Measurements from ENCODE around the gene GMCL2.

The GMCL2 gene

GRCh38 chr5:178160176-178160575 lies 27.0 kb downstream of the GMCL2 start:
- no peak overlapping the region for H3K4me3 ChIP-seq (ENCODE audit: low read depth, low read length)
- TF ChIP-seq MAX (IDR thresholded peaks at IDR 0.05; ENCODE audit: low read depth, low read length) (no peak), POLR2A (IDR thresholded peaks at IDR 0.05; ENCODE audit: extremely low read depth, insufficient read length) (no peak), CTCF (IDR thresholded peaks at IDR 0.05; ENCODE audit: low read depth, low read length) (no peak), MYC (IDR thresholded peaks at IDR 0.05; ENCODE audit: low read depth, low read length) (no peak)
- DNase-seq (ENCODE audit: low read depth) = no peak

- DNase-seq (ENCODE audit: low read depth) = peak; percentile 37
- H3K4me3 ChIP-seq (ENCODE audit: low read depth, low read length) = no peak overlapping the region
- TF ChIP-seq MAX (IDR thresholded peaks at IDR 0.05; ENCODE audit: low read depth, low read length) = no peak
- TF ChIP-seq POLR2A (IDR thresholded peaks at IDR 0.05; ENCODE audit: extremely low read depth, insufficient read length) = no peak
- no peak for TF ChIP-seq CTCF (IDR thresholded peaks at IDR 0.05; ENCODE audit: low read depth, low read length)
- TF ChIP-seq MYC (IDR thresholded peaks at IDR 0.05; ENCODE audit: low read depth, low read length) = no peak
Measured at GRCh38 chr5:178155065-178155464, 32.1 kb downstream of the GMCL2 start.

- peak within 1 kb of the TSS; percentile 88 for H3K4me3 ChIP-seq (ENCODE audit: low read depth, low read length)
- TF ChIP-seq POLR2A (IDR thresholded peaks at IDR 0.05; ENCODE audit: extremely low read depth, insufficient read length) (peak; percentile 29), MYC (IDR thresholded peaks at IDR 0.05; ENCODE audit: low read depth, low read length) (peak; percentile 68; the same call in 1 of the 2 replicates), CTCF (IDR thresholded peaks at IDR 0.05; ENCODE audit: low read depth, low read length) (no peak), MAX (IDR thresholded peaks at IDR 0.05; ENCODE audit: low read depth, low read length) (peak; percentile 87)
- peak; percentile 98 for DNase-seq (ENCODE audit: low read depth)
Measured at GRCh38 chr5:178153530-178154340, 33.4 kb downstream of the GMCL2 start, which contains the start of gene NHP2. TSS of gene NHP2 (minus strand) at chr5:178153885. CDS start at chr5:178153817, 68 bp downstream.

- no peak for DNase-seq (ENCODE audit: low read depth)
- no peak for TF ChIP-seq MAX (IDR thresholded peaks at IDR 0.05; ENCODE audit: low read depth, low read length)
- no peak for TF ChIP-seq MYC (IDR thresholded peaks at IDR 0.05; ENCODE audit: low read depth, low read length)
- no peak for TF ChIP-seq CTCF (IDR thresholded peaks at IDR 0.05; ENCODE audit: low read depth, low read length)
- no peak for TF ChIP-seq POLR2A (IDR thresholded peaks at IDR 0.05; ENCODE audit: extremely low read depth, insufficient read length)
- peak overlapping the region; percentile 88 for H3K4me3 ChIP-seq (ENCODE audit: low read depth, low read length)
Measured at GRCh38 chr5:178152491-178153444, 34.4 kb downstream of the GMCL2 start.

- no peak for DNase-seq (ENCODE audit: low read depth)
- TF ChIP-seq MAX (IDR thresholded peaks at IDR 0.05; ENCODE audit: low read depth, low read length) (no peak), POLR2A (IDR thresholded peaks at IDR 0.05; ENCODE audit: extremely low read depth, insufficient read length) (no peak), MYC (IDR thresholded peaks at IDR 0.05; ENCODE audit: low read depth, low read length) (no peak), CTCF (IDR thresholded peaks at IDR 0.05; ENCODE audit: low read depth, low read length) (no peak)
- no peak overlapping the region for H3K4me3 ChIP-seq (ENCODE audit: low read depth, low read length)
Measured at GRCh38 chr5:178150977-178151734, 36.0 kb downstream of the GMCL2 start.
